HCT116 (cell line): ENCODE measurements around the gene COMMD1. TPM values are rescaled to one million over a fixed set of nuclear protein-coding genes. Genes with fewer than 3 reads are reported as not detected.
A peak's percentile ranks its signal among the peaks of the same experiment; 100 is the strongest.

Experiments
- ATAC-seq: fragments of 200-7000 bp; cut with Tn5 transposase; 2 replicates; pipeline ENCODE4 v1.9.1; 2020; ENCODE audit warnings: mild to moderate bottlenecking, moderate library complexity
- BruUV-seq: library from RNA; stranded (reverse); fragments of 400-500 nt; replicated peaks from 2 replicates; lab custom pipeline; 2021; lab: Mats Ljungman, UMichigan
- CTCF ChIA-PET: fragments of 300-600 bp; sonication (Branson Sonifier 250); formaldehyde crosslinking; loops from one replicate; lab custom pipeline; 2021; ENCODE audit warnings: antibody characterized with exemption; lab: Charles Lee
- POLR2A ChIA-PET: fragments of 300-600, 350-600 bp; sonication (Branson Sonifier 250); formaldehyde crosslinking; loops from one replicate; lab custom pipeline; 2021; ENCODE audit warnings: antibody characterized with exemption; lab: Charles Lee
- RAD21 ChIA-PET, 2 experiments: fragments of 300-600 bp; sonication (Branson Sonifier 250); formaldehyde crosslinking; loops; one replicate each; lab custom pipeline; 2023; ENCODE audit warnings: low total read pairs in 2 of 2; ENCODE audit not compliant: uncharacterized antibody in 2 of 2, unreplicated experiment in 2 of 2, low non-redundant PET in 1 of 2; lab: Charles Lee
- DNase-seq: peaks from one replicate; pipeline ENCODE4 v3.0.0-alpha.2; 2010; ENCODE audit warnings: low read depth, low spot score
- H2AFZ ChIP-seq: fragments of 200-600 bp; shearing (Covaris generic), sonication (generic); 2 replicates; pipeline ENCODE4 v1.6.1; 2017; ENCODE audit warnings: low read depth, mixed run types, mixed read lengths, antibody characterized with exemption, low read length; ENCODE audit not compliant: poor library complexity, severe bottlenecking
- H3K27ac ChIP-seq: 2 replicates; pipeline ENCODE4 v1.5.1; 2012; ENCODE audit warnings: low read depth, low read length
- H3K27me3 ChIP-seq: fragments of 200-600 bp; sonication (generic); 2 replicates; pipeline ENCODE4 v1.6.1; 2016; ENCODE audit warnings: mixed run types, low read length, mixed read lengths; ENCODE audit not compliant: insufficient read depth
- H3K36me3 ChIP-seq, 2 experiments: fragments of 200-500 bp in 1 of 2; fragments of 200-600 bp in 1 of 2; sonication (Bioruptor generic) in 1 of 2; sonication (generic) in 1 of 2; 2 replicates each; pipeline versions ENCODE4 v1.5.1 to v1.6.1; 2014 to 2016; ENCODE audit warnings: low read length in 2 of 2, inconsistent platforms in 1 of 2, mixed read lengths in 1 of 2, mixed run types in 1 of 2; ENCODE audit not compliant: insufficient read depth in 2 of 2, control insufficient read depth in 1 of 2
- H3K4me1 ChIP-seq, 2 experiments: fragments of 200-600 bp in 1 of 2; sonication (generic) in 1 of 2; 2 replicates each; pipeline versions ENCODE4 v1.5.1 to v1.6.1; 2012 to 2017; ENCODE audit warnings: low read length in 2 of 2, inconsistent platforms in 1 of 2, mild to moderate bottlenecking in 1 of 2, mixed read lengths in 1 of 2, mixed run types in 1 of 2, moderate library complexity in 1 of 2; ENCODE audit not compliant: insufficient read depth in 2 of 2, control insufficient read depth in 1 of 2
- H3K4me2 ChIP-seq: fragments of 200-600 bp; sonication (generic); 2 replicates; pipeline ENCODE4 v1.6.1; 2017; ENCODE audit warnings: mixed run types, low read length, mixed read lengths
- H3K4me3 ChIP-seq, 2 experiments: fragments of 200-600 bp in 1 of 2; sonication (generic) in 1 of 2; replicated peaks in 1 of 2; 2 replicates each; pipeline ENCODE4 v1.5.1; 2011 to 2016; ENCODE audit warnings: low read length in 2 of 2, control low read depth in 1 of 2, low read depth in 1 of 2, mild to moderate bottlenecking in 1 of 2, mixed read lengths in 1 of 2, mixed run types in 1 of 2
- H3K79me2 ChIP-seq: fragments of 200-600 bp; sonication (generic); 2 replicates; pipeline ENCODE4 v1.6.1; 2017; ENCODE audit warnings: mild to moderate bottlenecking, mixed run types, low read length, moderate library complexity, mixed read lengths; ENCODE audit not compliant: insufficient read depth
- H3K9ac ChIP-seq: fragments of 200-600 bp; sonication (generic); 2 replicates; pipeline ENCODE4 v1.6.1; 2016; ENCODE audit warnings: low read length, mixed read lengths
- H3K9me2 ChIP-seq: fragments of 200-600 bp; sonication (generic), shearing (Covaris generic); 2 replicates; pipeline ENCODE4 v1.6.1; 2017; ENCODE audit warnings: mixed run types, mild to moderate bottlenecking, moderate library complexity; ENCODE audit not compliant: insufficient read depth
- H3K9me3 ChIP-seq, 2 experiments: fragments of 200-500 bp in 1 of 2; fragments of 200-600 bp in 1 of 2; sonication (Bioruptor generic) in 1 of 2; sonication (generic) in 1 of 2; 2 replicates each; pipeline ENCODE4 v1.6.1; 2014 to 2017; ENCODE audit warnings: low read length in 2 of 2, mixed read lengths in 2 of 2, inconsistent platforms in 1 of 2, low read depth in 1 of 2, mild to moderate bottlenecking in 1 of 2, mixed run types in 1 of 2, moderate library complexity in 1 of 2; ENCODE audit not compliant: control insufficient read depth in 1 of 2, insufficient read depth in 1 of 2
- H4K20me1 ChIP-seq: fragments of 200-600 bp; sonication (generic), shearing (Covaris generic); 2 replicates; pipeline ENCODE4 v1.6.1; 2017; ENCODE audit warnings: mixed run types, mild to moderate bottlenecking, moderate library complexity; ENCODE audit not compliant: insufficient read depth
- EGR1 ChIP-seq: IDR thresholded peaks from 2 replicates; pipeline ENCODE4 v1.6.1; 2012; ENCODE audit warnings: low read depth
- EZH2 ChIP-seq: fragments of 200-600 bp; sonication (generic); IDR thresholded peaks from 2 replicates; pipeline ENCODE4 v1.6.1; 2017; ENCODE audit warnings: antibody characterized with exemption, mixed run types
- FOSL1 ChIP-seq: IDR thresholded peaks from 2 replicates; pipeline ENCODE4 v1.6.1; 2012; ENCODE audit warnings: low read depth
- SIN3A ChIP-seq: IDR thresholded peaks from 2 replicates; pipeline ENCODE4 v1.6.1; 2012; ENCODE audit warnings: low read depth
- SP1 ChIP-seq: IDR thresholded peaks from 2 replicates; pipeline ENCODE4 v1.6.1; 2012; ENCODE audit warnings: low read depth
- SRF ChIP-seq: IDR thresholded peaks from 2 replicates; pipeline ENCODE4 v1.6.1; 2012; ENCODE audit warnings: low read depth
- YY1 ChIP-seq: IDR thresholded peaks from 2 replicates; pipeline ENCODE4 v1.6.1; 2011; ENCODE audit warnings: low read length, low read depth, moderate library complexity, mild to moderate bottlenecking; ENCODE audit not compliant: insufficient replicate concordance; ENCODE audit errors: extremely low read depth
- ZFX ChIP-seq: fragments of 450-650 bp; IDR thresholded peaks from 2 replicates; pipeline ENCODE4 v1.6.1; 2017
- ZNF274 ChIP-seq: fragments of 200-500 bp; sonication (Bioruptor generic); IDR thresholded peaks from 2 replicates; pipeline ENCODE4 v1.6.1; 2014; ENCODE audit warnings: mild to moderate bottlenecking, low read depth, low read length, inconsistent platforms
- intact Hi-C: fragments of 100-400 bp; cut with micrococcal nuclease; formaldehyde crosslinking; loops from 2 replicates; pipeline ENCODE4 v1.10.0; 2022
- total RNA-seq: library from RNA; stranded (reverse); gene quantifications from one replicate; pipeline ENCODE4 v1.2.1, GENCODE V29; 2021; ENCODE audit not compliant: unreplicated experiment
- TF ChIP-seq, protein P1 (sequence below): IDR thresholded peaks from 2 replicates; pipeline ENCODE4 v1.6.1; 2011; ENCODE audit warnings: mild to moderate bottlenecking, low read length, moderate library complexity; ENCODE audit not compliant: insufficient replicate concordance; ENCODE audit errors: extremely low read depth
- TF ChIP-seq, protein P2 (sequence below): IDR thresholded peaks from 2 replicates; pipeline ENCODE4 v1.6.1; 2012
- TF ChIP-seq, protein P3 (sequence below): IDR thresholded peaks from 2 replicates; pipeline ENCODE4 v1.6.1; 2012
- TF ChIP-seq, protein P4 (sequence below), 3 experiments: fragments of 200-600 bp in 1 of 3; sonication (generic) in 1 of 3; IDR thresholded peaks in 2 of 3; conservative IDR thresholded peaks in 1 of 3; 2 replicates each; pipeline ENCODE4 v1.5.1; 2012 to 2017; ENCODE audit warnings: low read depth in 2 of 3, low read length in 2 of 3, antibody characterized with exemption in 1 of 3, borderline replicate concordance in 1 of 3, control low read depth in 1 of 3, mild to moderate bottlenecking in 1 of 3, mixed read lengths in 1 of 3, mixed run types in 1 of 3, moderate library complexity in 1 of 3; ENCODE audit not compliant: insufficient read depth in 1 of 3

Gene COMMD1
- total RNA-seq, 1 experiment from 2014 or later = 16.1 TPM

DNA sequence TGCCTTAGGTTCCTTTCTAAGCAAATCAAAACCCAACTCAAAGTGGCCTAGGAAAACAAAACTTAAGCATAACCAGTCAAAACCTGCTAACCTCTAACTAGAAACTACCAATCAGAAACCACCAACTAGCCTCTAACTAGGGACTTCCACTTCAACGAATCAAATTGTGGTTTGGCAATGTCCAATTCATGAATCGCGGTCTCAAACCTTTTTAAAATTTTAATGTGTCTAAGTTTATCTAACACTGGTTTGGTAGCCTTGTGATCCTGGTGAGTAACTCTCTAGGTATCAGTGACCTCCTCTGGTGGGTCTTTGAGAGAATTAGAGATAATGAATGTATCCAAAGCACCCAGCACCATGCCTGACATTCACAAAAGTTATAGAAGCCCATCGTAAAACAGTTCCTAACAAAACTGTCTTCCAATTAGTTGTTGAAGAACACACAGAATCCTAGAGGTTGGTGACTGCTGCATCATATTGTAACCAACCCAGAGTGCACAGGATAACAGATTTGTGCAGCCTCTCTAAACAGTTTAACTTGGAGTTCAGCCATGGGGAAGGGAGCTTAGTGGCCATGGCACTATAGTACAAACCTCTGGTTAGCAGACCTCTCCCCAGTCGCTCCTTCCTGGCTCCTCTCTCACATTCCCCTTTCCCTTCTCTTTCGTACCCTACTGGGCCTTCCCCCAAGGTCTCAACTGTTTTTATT is 245.3 kb downstream of the COMMD1 start (continued):
- TF ChIP-seq, protein P1, sequence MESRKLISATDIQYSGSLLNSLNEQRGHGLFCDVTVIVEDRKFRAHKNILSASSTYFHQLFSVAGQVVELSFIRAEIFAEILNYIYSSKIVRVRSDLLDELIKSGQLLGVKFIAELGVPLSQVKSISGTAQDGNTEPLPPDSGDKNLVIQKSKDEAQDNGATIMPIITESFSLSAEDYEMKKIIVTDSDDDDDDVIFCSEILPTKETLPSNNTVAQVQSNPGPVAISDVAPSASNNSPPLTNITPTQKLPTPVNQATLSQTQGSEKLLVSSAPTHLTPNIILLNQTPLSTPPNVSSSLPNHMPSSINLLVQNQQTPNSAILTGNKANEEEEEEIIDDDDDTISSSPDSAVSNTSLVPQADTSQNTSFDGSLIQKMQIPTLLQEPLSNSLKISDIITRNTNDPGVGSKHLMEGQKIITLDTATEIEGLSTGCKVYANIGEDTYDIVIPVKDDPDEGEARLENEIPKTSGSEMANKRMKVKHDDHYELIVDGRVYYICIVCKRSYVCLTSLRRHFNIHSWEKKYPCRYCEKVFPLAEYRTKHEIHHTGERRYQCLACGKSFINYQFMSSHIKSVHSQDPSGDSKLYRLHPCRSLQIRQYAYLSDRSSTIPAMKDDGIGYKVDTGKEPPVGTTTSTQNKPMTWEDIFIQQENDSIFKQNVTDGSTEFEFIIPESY = no peak
- TF ChIP-seq FOSL1 = no peak
- no peak for TF ChIP-seq SP1
- TF ChIP-seq, protein P2, sequence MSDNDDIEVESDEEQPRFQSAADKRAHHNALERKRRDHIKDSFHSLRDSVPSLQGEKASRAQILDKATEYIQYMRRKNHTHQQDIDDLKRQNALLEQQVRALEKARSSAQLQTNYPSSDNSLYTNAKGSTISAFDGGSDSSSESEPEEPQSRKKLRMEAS = no peak
- no peak for TF ChIP-seq YY1
- TF ChIP-seq, protein P3, sequence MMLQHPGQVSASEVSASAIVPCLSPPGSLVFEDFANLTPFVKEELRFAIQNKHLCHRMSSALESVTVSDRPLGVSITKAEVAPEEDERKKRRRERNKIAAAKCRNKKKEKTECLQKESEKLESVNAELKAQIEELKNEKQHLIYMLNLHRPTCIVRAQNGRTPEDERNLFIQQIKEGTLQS = no peak
- no peak for TF ChIP-seq SRF

DNA sequence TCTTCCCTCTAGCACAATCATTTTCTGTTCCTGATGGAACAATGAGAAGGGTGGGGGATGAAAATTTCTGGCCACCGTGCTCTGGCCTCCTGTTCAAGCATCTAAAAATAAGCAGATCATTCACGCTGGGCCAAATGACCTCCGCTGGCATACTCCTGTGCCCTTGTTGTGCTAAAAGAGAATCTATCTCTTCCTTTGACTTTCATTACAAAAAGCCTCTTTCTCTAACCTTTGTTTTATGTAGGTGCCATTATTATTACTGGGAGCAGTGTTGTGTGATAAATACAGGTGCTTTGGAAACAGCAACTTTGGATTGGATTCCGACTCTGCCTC is 245.8 kb downstream of the COMMD1 start:
- H3K4me1 ChIP-seq = peaks cover 4 to 28% of the 10 kb centered on the region in 2 experiments; a peak in 2 of 4 replicates
- no peak for DNase-seq
- ChIA-PET CTCF (no interaction called here), POLR2A (no interaction called here), RAD21 (no interaction called here)
- no peaks in the 10 kb centered on the region for H3K79me2 ChIP-seq
- no TSS peak for BruUV-seq
- no peaks in the 10 kb centered on the region for H4K20me1 ChIP-seq
- H3K27me3 ChIP-seq = no peaks in the 10 kb centered on the region
- no peak for ATAC-seq
- H3K9me3 ChIP-seq = no peaks in the 10 kb centered on the region
- H3K36me3 ChIP-seq = no peaks in the 10 kb centered on the region
- no peak overlapping the region for H2AFZ ChIP-seq
- H3K4me2 ChIP-seq = peak overlapping the region; percentile 46; the same call in 1 of the 2 replicates
- H3K4me3 ChIP-seq = no peak overlapping the region
- H3K9me2 ChIP-seq = no peaks in the 10 kb centered on the region
- H3K27ac ChIP-seq = no peak overlapping the region
- H3K9ac ChIP-seq = no peak overlapping the region
- intact Hi-C loops = no loop called here
- TF ChIP-seq ZFX (no peak), EZH2 (no peak), ZNF274 (no peak), SP1 (no peak), EGR1 (no peak), SIN3A (no peak)
- TF ChIP-seq, protein P2 = no peak
- TF ChIP-seq, protein P4, sequence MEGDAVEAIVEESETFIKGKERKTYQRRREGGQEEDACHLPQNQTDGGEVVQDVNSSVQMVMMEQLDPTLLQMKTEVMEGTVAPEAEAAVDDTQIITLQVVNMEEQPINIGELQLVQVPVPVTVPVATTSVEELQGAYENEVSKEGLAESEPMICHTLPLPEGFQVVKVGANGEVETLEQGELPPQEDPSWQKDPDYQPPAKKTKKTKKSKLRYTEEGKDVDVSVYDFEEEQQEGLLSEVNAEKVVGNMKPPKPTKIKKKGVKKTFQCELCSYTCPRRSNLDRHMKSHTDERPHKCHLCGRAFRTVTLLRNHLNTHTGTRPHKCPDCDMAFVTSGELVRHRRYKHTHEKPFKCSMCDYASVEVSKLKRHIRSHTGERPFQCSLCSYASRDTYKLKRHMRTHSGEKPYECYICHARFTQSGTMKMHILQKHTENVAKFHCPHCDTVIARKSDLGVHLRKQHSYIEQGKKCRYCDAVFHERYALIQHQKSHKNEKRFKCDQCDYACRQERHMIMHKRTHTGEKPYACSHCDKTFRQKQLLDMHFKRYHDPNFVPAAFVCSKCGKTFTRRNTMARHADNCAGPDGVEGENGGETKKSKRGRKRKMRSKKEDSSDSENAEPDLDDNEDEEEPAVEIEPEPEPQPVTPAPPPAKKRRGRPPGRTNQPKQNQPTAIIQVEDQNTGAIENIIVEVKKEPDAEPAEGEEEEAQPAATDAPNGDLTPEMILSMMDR (IDR thresholded peaks at IDR 0.05 in 2 of 3, conservative IDR thresholded peaks at IDR 0.05 in 1 of 3; ENCODE audit: borderline replicate concordance in 1 of 3, insufficient read depth in 1 of 3, low read depth in 2 of 3, low read length in 2 of 3) = no peak
